ENCODE data around the gene PRRG3. TPM values are rescaled to one million over a fixed set of nuclear protein-coding genes. Genes with fewer than 3 reads are reported as not detected.

The PRRG3 gene
- total and polyA plus RNA-seq, 4 donors, result 0.11 to 5.6 (median 1.5) TPM

- Histone ChIP-seq H3K9me3 (ENCODE audit: control insufficient read depth in 4 of 4, insufficient read depth in 3 of 4, low read length in 3 of 4) (peaks cover 0 to 2% (median 0%) of the 10 kb centered on the region in 4 donors), H3K4me1 (ENCODE audit: control insufficient read depth in 5 of 5, insufficient read depth in 5 of 5, low read length in 5 of 5) (no peaks in the 10 kb centered on the region), H3K4me3 (no peak overlapping the region), H3K27ac (ENCODE audit: low read depth in 1 of 2, low read length in 1 of 2) (no peak overlapping the region), H3K27me3 (ENCODE audit: control insufficient read depth in 3 of 3, insufficient read depth in 3 of 3, low read length in 2 of 3) (peaks cover 0 to 2% (median 0%) of the 10 kb centered on the region in 3 donors), H3K36me3 (ENCODE audit: control insufficient read depth in 4 of 4, insufficient read depth in 4 of 4, low read length in 4 of 4) (no peaks in the 10 kb centered on the region), H3K9ac (ENCODE audit: insufficient read depth in 1 of 2, low read length in 2 of 2) (no peak overlapping the region)
- TF ChIP-seq CTCF (IDR thresholded peaks at IDR 0.05; ENCODE audit: control extremely low read depth, extremely low read depth), result no peak
- WGBS, 2 donors, result 67 to 68% methylated on average over 5 of the region's 5 CpGs
- ATAC-seq (ENCODE audit: insufficient read depth, low FRiP score) (no peak), DNase-seq (no peak)
These were observed 15.4 kb upstream of the PRRG3 start for GRCh38 chrX:151679798-151680402.

DNA sequence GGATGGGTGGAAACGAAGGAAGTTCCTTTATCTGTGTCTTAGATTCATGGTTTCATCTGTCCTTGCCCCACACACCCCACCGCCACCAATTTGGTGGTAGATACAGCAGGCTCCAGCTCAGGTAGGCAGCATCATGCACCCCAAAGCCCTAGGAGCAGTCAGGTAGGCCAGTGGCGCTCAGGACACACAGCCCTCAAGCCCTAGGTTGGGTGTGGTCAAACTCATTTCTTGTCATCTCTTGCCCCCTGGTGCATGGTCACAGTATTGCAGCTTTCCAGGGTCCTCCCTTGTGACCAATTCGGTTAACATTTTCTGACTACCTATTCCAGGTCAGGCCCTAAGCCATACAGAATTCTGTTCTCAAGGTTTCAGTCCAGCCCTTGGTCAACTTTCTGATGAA, 14.5 kb upstream of the PRRG3 start:
- Histone ChIP-seq H3K27me3 (ENCODE audit: control insufficient read depth in 3 of 3, insufficient read depth in 3 of 3, low read length in 2 of 3) (peaks cover 0 to 2% (median 0%) of the 10 kb centered on the region in 3 donors), H3K36me3 (ENCODE audit: control insufficient read depth in 4 of 4, insufficient read depth in 4 of 4, low read length in 4 of 4) (no peaks in the 10 kb centered on the region), H3K9me3 (ENCODE audit: control insufficient read depth in 4 of 4, insufficient read depth in 3 of 4, low read length in 3 of 4) (peaks cover 0 to 2% (median 0%) of the 10 kb centered on the region in 4 donors), H3K27ac (ENCODE audit: low read depth in 1 of 2, low read length in 1 of 2) (no peak overlapping the region), H3K4me1 (ENCODE audit: control insufficient read depth in 5 of 5, insufficient read depth in 5 of 5, low read length in 5 of 5) (no peaks in the 10 kb centered on the region), H3K9ac (ENCODE audit: insufficient read depth in 1 of 2, low read length in 2 of 2) (no peak overlapping the region), H3K4me3 (no peak overlapping the region)
- DNase-seq (peak in 2 of 3 donors; percentile 33 to 39), ATAC-seq (ENCODE audit: insufficient read depth, low FRiP score) (no peak)
- TF ChIP-seq CTCF (IDR thresholded peaks at IDR 0.05; ENCODE audit: control extremely low read depth, extremely low read depth), result peak; percentile 39
- 43 to 52% methylated on average over 4 of the region's 4 CpGs for WGBS, 2 donors

DNA sequence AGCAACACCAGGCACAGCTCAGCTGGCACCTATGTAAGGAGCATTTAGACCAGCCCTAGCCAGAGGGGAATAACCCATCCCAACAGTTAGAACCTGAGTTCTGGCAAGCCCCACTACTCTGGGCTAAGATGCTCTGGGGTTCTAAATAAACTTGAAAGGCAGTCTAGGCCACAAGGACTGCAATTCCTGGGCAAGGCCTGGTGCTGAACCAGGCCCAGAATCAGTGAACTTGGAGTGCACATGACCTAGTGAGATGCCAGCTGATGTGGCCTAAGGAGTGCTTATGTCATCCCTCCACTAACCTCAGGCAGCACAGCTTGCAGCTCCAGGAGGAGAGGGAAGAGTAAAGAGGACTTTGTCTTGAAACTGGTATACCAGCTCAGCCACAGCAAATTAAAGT, 7.6 kb upstream of the PRRG3 start:
- Histone ChIP-seq H3K9me3 (ENCODE audit: control insufficient read depth in 4 of 4, insufficient read depth in 3 of 4, low read length in 3 of 4) (no peaks in the 10 kb centered on the region), H3K27ac (ENCODE audit: low read depth in 1 of 2, low read length in 1 of 2) (no peak overlapping the region), H3K4me1 (ENCODE audit: control insufficient read depth in 5 of 5, insufficient read depth in 5 of 5, low read length in 5 of 5) (no peaks in the 10 kb centered on the region), H3K36me3 (ENCODE audit: control insufficient read depth in 4 of 4, insufficient read depth in 4 of 4, low read length in 4 of 4) (no peaks in the 10 kb centered on the region), H3K27me3 (ENCODE audit: control insufficient read depth in 3 of 3, insufficient read depth in 3 of 3, low read length in 2 of 3) (peaks cover 0 to 2% (median 0%) of the 10 kb centered on the region in 3 donors), H3K4me3 (no peak overlapping the region), H3K9ac (ENCODE audit: insufficient read depth in 1 of 2, low read length in 2 of 2) (no peak overlapping the region)
- no peak for TF ChIP-seq CTCF (IDR thresholded peaks at IDR 0.05; ENCODE audit: control extremely low read depth, extremely low read depth)
- ATAC-seq (ENCODE audit: insufficient read depth, low FRiP score), result no peak
- no peak for DNase-seq

DNA sequence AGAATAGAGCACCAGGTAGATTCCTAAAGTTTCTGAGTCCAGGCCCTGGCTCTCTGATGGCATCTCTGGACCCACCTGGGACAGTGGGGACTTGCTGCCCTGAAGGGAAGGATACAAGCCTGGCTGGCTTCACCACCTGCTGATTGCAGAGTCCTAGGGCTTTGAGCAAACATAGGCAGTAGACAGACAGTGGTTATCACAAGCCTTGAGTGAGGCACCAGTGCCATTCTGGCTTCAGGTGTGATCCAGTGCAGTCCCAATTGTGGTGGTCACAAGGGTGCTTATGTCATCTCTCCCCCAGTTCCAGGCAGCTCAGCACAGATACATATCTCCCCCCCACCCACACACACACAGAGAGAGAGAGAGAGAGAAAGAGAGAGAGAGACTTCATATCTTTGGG, 6.6 kb upstream of the PRRG3 start:
- no peaks in the 10 kb centered on the region for H3K9me3 ChIP-seq (ENCODE audit: control insufficient read depth in 4 of 4, insufficient read depth in 3 of 4, low read length in 3 of 4)
- no peak for TF ChIP-seq CTCF (IDR thresholded peaks at IDR 0.05; ENCODE audit: control extremely low read depth, extremely low read depth)
- H3K9ac ChIP-seq (ENCODE audit: insufficient read depth in 1 of 2, low read length in 2 of 2), result no peak overlapping the region
- no peaks in the 10 kb centered on the region for H3K36me3 ChIP-seq (ENCODE audit: control insufficient read depth in 4 of 4, insufficient read depth in 4 of 4, low read length in 4 of 4)
- no peak overlapping the region for H3K4me3 ChIP-seq
- H3K4me1 ChIP-seq (ENCODE audit: control insufficient read depth in 5 of 5, insufficient read depth in 5 of 5, low read length in 5 of 5), result no peaks in the 10 kb centered on the region
- peaks cover 0 to 2% (median 0%) of the 10 kb centered on the region in 3 donors for H3K27me3 ChIP-seq (ENCODE audit: control insufficient read depth in 3 of 3, insufficient read depth in 3 of 3, low read length in 2 of 3)
- DNase-seq, result no peak
- no peak for ATAC-seq (ENCODE audit: insufficient read depth, low FRiP score)
- H3K27ac ChIP-seq (ENCODE audit: low read depth in 1 of 2, low read length in 1 of 2), result no peak overlapping the region

Data from lung (tissue), 12 donors.